Right lung (tissue), 5 donors: Measurements from ENCODE around the gene DNAJB6. TPM values are rescaled to one million over a fixed set of nuclear protein-coding genes. Genes with fewer than 3 reads are reported as not detected.

Experiments
- DNase-seq, 2 donors: peaks; one replicate each; pipeline ENCODE4 v3.0.0-alpha.2; 2013
- polyA plus RNA-seq, 5 donors: library from polyadenylated mRNA; unstranded; fragments of 120-200 nt; gene quantifications; one replicate each; pipeline versions ENCODE4 v1.2.1 to v1.2.3, GENCODE V29; 2013; ENCODE audit warnings: inconsistent platforms in 1 of 5, low replicate concordance in 1 of 5; ENCODE audit not compliant: insufficient read length in 5 of 5, insufficient read depth in 1 of 5

Gene DNAJB6
- polyA plus RNA-seq, 5 donors: 128 to 154 (median 140) TPM

GRCh38 chr7:157426463-157427301 lies 89.9 kb downstream of the DNAJB6 start:
- no peak for DNase-seq

GRCh38 chr7:157427811-157428553 lies 91.2 kb downstream of the DNAJB6 start:
- DNase-seq: no peak

GRCh38 chr7:157428554-157428945 lies 91.7 kb downstream of the DNAJB6 start:
- no peak for DNase-seq

- DNase-seq: no peak
These were observed 92.3 kb downstream of the DNAJB6 start for GRCh38 chr7:157429001-157429679.

- DNase-seq: no peak
These were observed 92.9 kb downstream of the DNAJB6 start for GRCh38 chr7:157429680-157430224.

- no peak for DNase-seq
These were observed 93.9 kb downstream of the DNAJB6 start for GRCh38 chr7:157430721-157431120.

- DNase-seq: no peak
These were observed 94.6 kb downstream of the DNAJB6 start for GRCh38 chr7:157431173-157431950.

GRCh38 chr7:157431951-157432540 lies 95.2 kb downstream of the DNAJB6 start:
- DNase-seq: no peak

GRCh38 chr7:157432541-157432956 lies 95.7 kb downstream of the DNAJB6 start:
- DNase-seq: no peak

- DNase-seq: peak; percentile 15 to 22
These were observed 96.3 kb downstream of the DNAJB6 start for GRCh38 chr7:157432957-157433576.

GRCh38 chr7:157433628-157434027 lies 96.8 kb downstream of the DNAJB6 start:
- DNase-seq: no peak

GRCh38 chr7:157434231-157434630 lies 97.4 kb downstream of the DNAJB6 start:
- DNase-seq: no peak

GRCh38 chr7:157434701-157435100 lies 97.9 kb downstream of the DNAJB6 start:
- no peak for DNase-seq

GRCh38 chr7:157436076-157436475 lies 99.3 kb downstream of the DNAJB6 start:
- DNase-seq: no peak

- no peak for DNase-seq
These were observed 100.1 kb downstream of the DNAJB6 start for GRCh38 chr7:157436763-157437480.

GRCh38 chr7:157437519-157438061 lies 100.8 kb downstream of the DNAJB6 start:
- DNase-seq: no peak

- DNase-seq: no peak
These were observed 101.6 kb downstream of the DNAJB6 start for GRCh38 chr7:157438121-157439025.

GRCh38 chr7:157439149-157439548 lies 102.3 kb downstream of the DNAJB6 start:
- no peak for DNase-seq
